OCI-LY3 (cell line): ENCODE data around the gene FAM222B.

Experiments used
- CTCF ChIP-seq: fragments of 200-600, 300-600 bp; sonication (generic); IDR thresholded peaks from 2 replicates; pipeline ENCODE4 v1.5.1; 2014; ENCODE audit warnings: antibody characterized with exemption, low read length, low read depth
- EZH2phosphoT487 ChIP-seq: fragments of 200-600 bp; shearing (Covaris generic); IDR thresholded peaks from 2 replicates; pipeline ENCODE4 v1.6.1; 2018; ENCODE audit warnings: antibody characterized with exemption, mixed run types, low read depth

GRCh38 chr17:28811651-28812090, 30.9 kb downstream of the FAM222B start:
- no peak for TF ChIP-seq CTCF
- no peak for TF ChIP-seq EZH2phosphoT487
